ENCODE results near the gene EMC9. TPM values are rescaled to one million over a fixed set of nuclear protein-coding genes. Genes with fewer than 3 reads are reported as not detected.

Gene EMC9
- total and polyA plus RNA-seq, 2 donors (not counting 1 experiment from before 2014, with no cell fraction given): 24.7 to 25.9 TPM

- no peak overlapping the region for H3K9ac ChIP-seq (ENCODE audit: low read length)
- intact Hi-C loops (cut with micrococcal nuclease): no loop called here
- no peaks in the 10 kb centered on the region for H3K79me2 ChIP-seq (ENCODE audit: control insufficient read depth, insufficient read depth, low read length)
- no peaks in the 10 kb centered on the region for H3K27me3 ChIP-seq (replicated peaks in 1 of 4; ENCODE audit: control extremely low read depth in 1 of 4, control insufficient read depth in 3 of 4, insufficient read depth in 4 of 4, low read length in 3 of 4)
- Mint-ChIP-seq H3K9me3 (ENCODE audit: insufficient read depth) (no peaks in the 10 kb centered on the region), H3K27me3 (no peaks in the 10 kb centered on the region), H3K4me3 (no peak overlapping the region), H3K4me1 (peaks cover 20% of the 10 kb centered on the region), H3K27ac (no peak overlapping the region)
- no peaks in the 10 kb centered on the region for H3K9me3 ChIP-seq (ENCODE audit: control extremely low read depth in 1 of 3, control insufficient read depth in 2 of 3, insufficient read depth in 1 of 3, low read length in 2 of 3)
- ChIA-PET CTCF (interaction anchor here (1.1 kb wide), 1 partner anchor 86 kb away, joined by 4 read pairs; no protein-coding TSS in a partner anchor), POLR2A (interaction anchor here (0.6 to 1.7 kb wide), 2 partner anchors 16 to 66 kb away, joined by 4 to 5 read pairs; partner anchors contain the start of gene IRF9)
- TF ChIP-seq, protein P1, sequence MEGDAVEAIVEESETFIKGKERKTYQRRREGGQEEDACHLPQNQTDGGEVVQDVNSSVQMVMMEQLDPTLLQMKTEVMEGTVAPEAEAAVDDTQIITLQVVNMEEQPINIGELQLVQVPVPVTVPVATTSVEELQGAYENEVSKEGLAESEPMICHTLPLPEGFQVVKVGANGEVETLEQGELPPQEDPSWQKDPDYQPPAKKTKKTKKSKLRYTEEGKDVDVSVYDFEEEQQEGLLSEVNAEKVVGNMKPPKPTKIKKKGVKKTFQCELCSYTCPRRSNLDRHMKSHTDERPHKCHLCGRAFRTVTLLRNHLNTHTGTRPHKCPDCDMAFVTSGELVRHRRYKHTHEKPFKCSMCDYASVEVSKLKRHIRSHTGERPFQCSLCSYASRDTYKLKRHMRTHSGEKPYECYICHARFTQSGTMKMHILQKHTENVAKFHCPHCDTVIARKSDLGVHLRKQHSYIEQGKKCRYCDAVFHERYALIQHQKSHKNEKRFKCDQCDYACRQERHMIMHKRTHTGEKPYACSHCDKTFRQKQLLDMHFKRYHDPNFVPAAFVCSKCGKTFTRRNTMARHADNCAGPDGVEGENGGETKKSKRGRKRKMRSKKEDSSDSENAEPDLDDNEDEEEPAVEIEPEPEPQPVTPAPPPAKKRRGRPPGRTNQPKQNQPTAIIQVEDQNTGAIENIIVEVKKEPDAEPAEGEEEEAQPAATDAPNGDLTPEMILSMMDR (IDR thresholded peaks at IDR 0.05): no peak
- no peak for TF ChIP-seq EZH2 (IDR thresholded peaks at IDR 0.05; ENCODE audit: borderline replicate concordance, insufficient read depth, low read depth, low read length, poor library complexity, severe bottlenecking)
- H2AFZ ChIP-seq (ENCODE audit: insufficient read depth, low read depth, low read length, poor library complexity, severe bottlenecking): no peak overlapping the region
- no peak overlapping the region for H3K27ac ChIP-seq (ENCODE audit: low read length in 2 of 2)
- DNase-seq (no peak), ATAC-seq (ENCODE audit: low read depth) (no peak)
- peaks cover 8 to 14% of the 10 kb centered on the region in 2 donors for H3K4me1 ChIP-seq (ENCODE audit: control insufficient read depth in 2 of 2, insufficient read depth in 2 of 2, low read length in 2 of 2)
- peaks cover 1 to 38% of the 10 kb centered on the region in 2 experiments for H3K36me3 ChIP-seq (replicated peaks in 1 of 2; ENCODE audit: control extremely low read depth in 1 of 2, control insufficient read depth in 1 of 2, extremely low read depth in 1 of 2, insufficient read depth in 2 of 2, low read length in 1 of 2)
- no peak overlapping the region for H3K4me3 ChIP-seq (ENCODE audit: control extremely low read depth in 1 of 5, extremely low read depth in 1 of 5, insufficient read depth in 1 of 5, low read depth in 2 of 5, low read length in 4 of 5)
- H4K20me1 ChIP-seq (ENCODE audit: control insufficient read depth, insufficient read depth, low read length, poor library complexity, severe bottlenecking): no peaks in the 10 kb centered on the region
- H3K4me2 ChIP-seq (replicated peaks; ENCODE audit: low read depth, low read length, poor library complexity, severe bottlenecking): no peak overlapping the region
- 98% methylated on average over 5 of the region's 5 CpGs for WGBS (ENCODE audit: insufficient coverage)
Observed at GRCh38 chr14:24176599-24176998, 35.2 kb upstream of the EMC9 start.

DNA sequence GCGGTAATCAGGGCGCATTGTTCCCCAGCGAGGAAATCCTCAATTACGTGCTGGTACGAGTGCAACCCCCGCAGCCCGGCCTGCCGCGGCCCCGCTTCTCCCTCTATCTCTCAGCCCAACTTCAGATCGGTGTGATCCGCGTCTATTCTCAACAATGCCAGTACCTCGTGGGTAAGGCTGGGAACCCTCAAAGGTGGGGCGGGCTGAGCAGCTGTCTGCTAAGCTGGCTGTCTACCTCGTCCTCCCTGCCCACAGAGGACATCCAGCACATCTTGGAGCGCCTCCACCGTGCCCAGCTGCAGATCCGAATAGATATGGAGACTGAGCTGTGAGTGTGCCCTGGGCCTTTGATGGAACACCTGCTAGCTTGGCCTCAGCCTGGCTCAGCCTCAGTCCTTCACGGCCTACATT lies 31.5 kb upstream of the EMC9 start:
- Histone ChIP-seq H3K9ac (ENCODE audit: low read length) (peak overlapping the region; percentile 70), H3K79me2 (ENCODE audit: control insufficient read depth, insufficient read depth, low read length) (no peaks in the 10 kb centered on the region), H3K27me3 (replicated peaks in 1 of 4; ENCODE audit: control extremely low read depth in 1 of 4, control insufficient read depth in 3 of 4, insufficient read depth in 4 of 4, low read length in 3 of 4) (no peaks in the 10 kb centered on the region), H3K27ac (ENCODE audit: low read length in 2 of 2) (no peak overlapping the region), H4K20me1 (ENCODE audit: control insufficient read depth, insufficient read depth, low read length, poor library complexity, severe bottlenecking) (no peaks in the 10 kb centered on the region), H2AFZ (ENCODE audit: insufficient read depth, low read depth, low read length, poor library complexity, severe bottlenecking) (peak overlapping the region; percentile 65), H3K4me1 (ENCODE audit: control insufficient read depth in 2 of 2, insufficient read depth in 2 of 2, low read length in 2 of 2) (peaks cover 11 to 23% of the 10 kb centered on the region in 2 donors), H3K9me3 (ENCODE audit: control extremely low read depth in 1 of 3, control insufficient read depth in 2 of 3, insufficient read depth in 1 of 3, low read length in 2 of 3) (no peaks in the 10 kb centered on the region), H3K36me3 (replicated peaks in 1 of 2; ENCODE audit: control extremely low read depth in 1 of 2, control insufficient read depth in 1 of 2, extremely low read depth in 1 of 2, insufficient read depth in 2 of 2, low read length in 1 of 2) (peaks cover 0 to 18% of the 10 kb centered on the region in 2 experiments), H3K4me3 (ENCODE audit: control extremely low read depth in 1 of 5, extremely low read depth in 1 of 5, insufficient read depth in 1 of 5, low read depth in 2 of 5, low read length in 4 of 5) (no peak overlapping the region), H3K4me2 (replicated peaks; ENCODE audit: low read depth, low read length, poor library complexity, severe bottlenecking) (peak overlapping the region; percentile 92)
- Mint-ChIP-seq H3K4me1 (peaks cover 20% of the 10 kb centered on the region), H3K4me3 (peak overlapping the region; percentile 93), H3K27ac (no peak overlapping the region), H3K27me3 (no peaks in the 10 kb centered on the region), H3K9me3 (ENCODE audit: insufficient read depth) (no peaks in the 10 kb centered on the region)
- DNase-seq: no peak
- intact Hi-C loops (cut with micrococcal nuclease): no loop called here
- no peak for ATAC-seq (ENCODE audit: low read depth)
- ChIA-PET CTCF (interaction anchor here (0.8 to 3.1 kb wide), 3 partner anchors 12 to 63 kb away, joined by 3 to 22 read pairs (median 3); partner anchors contain the start of gene IRF9), POLR2A (interaction anchor here (2.0 kb wide), 1 partner anchor 58 kb away, joined by 4 read pairs; the partner anchor contains the start of genes DCAF11 and NRL)
- TF ChIP-seq, protein P1 (IDR thresholded peaks at IDR 0.05): no peak
- no peak for TF ChIP-seq EZH2 (IDR thresholded peaks at IDR 0.05; ENCODE audit: borderline replicate concordance, insufficient read depth, low read depth, low read length, poor library complexity, severe bottlenecking)
- WGBS (ENCODE audit: insufficient coverage): 84% methylated on average over 20 of the region's 20 CpGs
